HG03196 (cell line): ENCODE results near the gene RHBDF2.
"Not testable (repeated sequence)": the region's sequence is repeated elsewhere in the genome, so short reads cannot be mapped to it uniquely, and the experiment has no call there.

Source experiments
- ATAC-seq: cut with Tn5 transposase; IDR thresholded peaks from one replicate; pipeline ENCODE4 v1.9.1; 2021; ENCODE audit not compliant: unreplicated experiment

Gene RHBDF2

DNA sequence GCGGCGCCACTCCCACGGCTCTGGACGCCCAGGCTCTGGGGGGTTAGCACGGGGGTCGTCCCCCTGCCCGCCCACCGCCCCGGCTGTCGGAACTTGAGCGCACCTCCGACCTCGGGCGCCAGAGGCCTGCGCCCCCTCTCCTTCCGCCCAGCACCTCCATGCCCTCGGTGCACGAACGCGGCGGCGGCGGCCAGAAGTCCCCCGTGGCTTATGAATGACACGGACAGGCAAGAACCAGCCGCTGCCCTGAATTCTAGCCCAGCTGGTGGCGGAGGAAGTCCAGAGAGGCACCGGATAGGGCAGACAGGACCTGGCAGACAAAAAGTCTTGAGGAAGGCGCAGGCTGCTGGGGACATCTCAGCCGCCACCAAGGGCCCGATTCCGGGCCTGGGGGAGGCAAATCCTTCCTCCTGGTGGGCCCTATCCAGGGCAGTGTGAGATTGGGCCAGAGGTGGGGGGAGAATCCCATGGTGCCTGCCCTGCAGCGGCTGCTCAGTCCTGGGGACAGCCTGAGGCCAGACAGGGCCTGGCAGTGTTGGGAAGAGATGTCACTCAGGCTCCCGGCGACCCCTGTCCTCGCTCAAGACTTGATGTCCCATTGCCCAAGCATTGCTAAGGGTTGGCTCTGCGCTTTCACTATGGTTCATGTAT, 37.2 kb upstream of the RHBDF2 start:
- ATAC-seq: no peak

DNA sequence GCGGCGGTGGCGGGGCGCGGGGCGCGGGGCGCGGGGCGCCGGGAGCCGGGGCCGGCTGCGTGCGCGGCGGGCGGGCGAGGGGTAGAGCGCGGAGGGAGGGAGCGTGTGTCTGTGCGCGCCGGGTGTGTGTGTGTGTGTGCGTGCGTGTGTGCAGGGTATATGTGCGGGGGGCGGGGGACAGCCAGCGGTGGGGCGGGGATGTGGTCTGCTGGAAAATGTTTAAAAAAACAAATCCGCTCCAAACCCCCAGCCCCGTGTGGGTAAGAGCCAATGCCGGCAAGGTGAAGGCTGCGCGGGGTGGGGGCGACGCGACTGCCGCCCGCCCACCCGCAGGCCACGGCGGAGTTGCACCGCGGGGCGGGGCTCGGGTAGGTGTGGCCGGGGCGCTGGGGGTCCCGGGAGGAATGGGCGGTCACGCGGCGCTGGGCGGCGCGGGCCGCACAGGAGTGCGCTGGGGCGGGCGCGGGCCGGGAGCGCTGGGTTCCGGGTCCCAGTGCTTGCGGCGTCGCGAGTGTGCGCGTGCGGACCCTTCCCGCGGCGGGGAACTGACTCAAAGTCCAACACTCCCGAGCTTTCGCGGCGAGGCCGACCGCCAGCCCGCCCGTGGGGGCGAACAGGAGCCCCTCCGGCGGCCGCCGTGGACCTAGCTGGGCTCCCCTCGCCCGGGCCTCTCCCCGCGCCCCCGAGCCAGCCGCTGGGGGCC, 36.5 kb upstream of the RHBDF2 start, which contains the start of gene CYGB:
TSS of gene CYGB (minus strand) at position 132 of the 703 bp plus-strand sequence. CDS start 167 bp downstream, outside the sequence.
- ATAC-seq: no peak

DNA sequence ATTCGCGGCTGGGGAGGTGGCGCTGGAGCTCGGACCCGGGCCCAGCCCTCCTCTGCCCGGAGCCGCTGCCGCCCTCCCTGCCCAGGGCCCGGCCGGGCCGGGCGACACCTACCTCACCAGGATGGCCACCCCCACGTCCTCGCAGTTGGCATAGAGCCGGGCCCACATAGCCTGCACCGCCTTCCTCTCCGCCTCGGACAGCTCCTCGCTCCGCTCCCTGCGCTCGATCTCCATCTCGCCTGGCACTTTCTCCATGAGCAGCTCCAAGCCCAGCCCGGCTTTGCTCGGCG, 36.0 kb upstream of the RHBDF2 start:
- ATAC-seq: no peak

DNA sequence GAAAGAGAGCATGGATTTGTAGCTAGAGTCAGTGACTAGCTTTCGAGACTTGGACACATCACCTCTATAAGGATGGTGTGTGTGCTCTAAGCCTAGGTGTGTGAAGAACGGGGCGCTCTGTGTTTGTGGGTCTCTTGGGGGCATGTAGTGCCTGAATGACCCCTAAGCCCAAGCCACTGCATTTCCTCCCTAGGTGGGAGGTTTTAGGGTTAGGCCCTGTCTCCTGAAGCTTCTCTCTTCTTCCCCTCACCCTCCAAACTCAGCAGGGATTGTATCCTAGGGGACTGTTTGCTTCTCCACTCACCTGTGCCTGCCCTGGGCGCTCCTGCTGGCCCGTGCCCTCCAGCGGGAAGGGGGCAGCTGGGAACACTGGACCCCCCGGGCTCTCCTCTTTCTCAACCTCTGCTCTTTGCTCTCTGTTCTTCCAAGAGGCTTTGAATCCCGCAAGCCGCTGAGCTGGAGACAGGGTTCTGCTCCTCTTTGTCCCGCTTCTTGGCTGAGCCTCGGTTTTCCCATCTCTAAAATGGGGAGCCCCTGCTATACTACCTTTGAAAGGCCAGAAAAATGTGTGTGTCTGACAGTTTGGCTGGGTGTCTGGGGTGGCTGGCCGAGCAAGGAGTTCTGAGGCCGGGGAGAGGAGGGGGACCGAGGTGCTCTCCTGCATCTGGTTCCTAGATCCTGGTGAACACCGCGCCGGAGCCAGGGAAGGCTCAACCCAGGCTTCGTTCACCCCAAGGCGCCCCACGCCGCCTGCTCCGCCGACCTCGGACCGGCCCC, 35.5 kb upstream of the RHBDF2 start:
- ATAC-seq: no peak

DNA sequence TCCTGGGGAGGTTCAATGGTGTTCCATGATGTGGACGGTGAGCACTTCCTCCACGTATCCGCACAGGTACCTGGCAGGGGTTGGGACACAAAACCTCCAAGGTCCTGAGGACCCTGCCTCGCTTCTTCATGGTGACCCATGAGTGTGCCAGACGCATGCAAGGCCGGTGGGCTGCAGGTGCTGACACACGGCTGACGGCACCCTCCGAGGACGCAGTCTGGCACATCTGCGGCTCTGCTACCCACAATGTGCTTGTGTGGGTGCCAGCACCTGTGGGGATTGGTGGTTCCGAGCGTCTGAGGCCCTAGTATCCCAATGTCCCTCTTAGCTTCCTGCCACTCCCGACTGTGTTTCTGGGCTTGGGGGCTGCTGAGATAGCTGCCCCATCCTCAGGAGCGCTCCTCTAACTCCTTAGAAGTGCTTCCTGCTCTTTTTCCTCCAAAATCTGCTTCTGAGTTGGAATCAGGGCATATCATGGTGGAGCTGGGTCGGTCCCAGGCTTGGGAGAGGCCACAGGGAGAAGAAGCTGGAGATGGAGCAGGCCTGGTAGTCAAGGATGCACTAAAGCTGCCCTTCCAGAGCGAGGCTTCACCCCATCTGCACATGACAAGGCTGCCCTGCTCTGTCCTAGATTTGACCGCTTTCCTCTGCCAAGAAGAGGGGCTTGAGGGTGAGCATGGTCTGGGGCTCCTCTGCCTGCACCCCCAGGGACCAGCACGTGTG, 34.7 kb upstream of the RHBDF2 start:
- no peak for ATAC-seq

DNA sequence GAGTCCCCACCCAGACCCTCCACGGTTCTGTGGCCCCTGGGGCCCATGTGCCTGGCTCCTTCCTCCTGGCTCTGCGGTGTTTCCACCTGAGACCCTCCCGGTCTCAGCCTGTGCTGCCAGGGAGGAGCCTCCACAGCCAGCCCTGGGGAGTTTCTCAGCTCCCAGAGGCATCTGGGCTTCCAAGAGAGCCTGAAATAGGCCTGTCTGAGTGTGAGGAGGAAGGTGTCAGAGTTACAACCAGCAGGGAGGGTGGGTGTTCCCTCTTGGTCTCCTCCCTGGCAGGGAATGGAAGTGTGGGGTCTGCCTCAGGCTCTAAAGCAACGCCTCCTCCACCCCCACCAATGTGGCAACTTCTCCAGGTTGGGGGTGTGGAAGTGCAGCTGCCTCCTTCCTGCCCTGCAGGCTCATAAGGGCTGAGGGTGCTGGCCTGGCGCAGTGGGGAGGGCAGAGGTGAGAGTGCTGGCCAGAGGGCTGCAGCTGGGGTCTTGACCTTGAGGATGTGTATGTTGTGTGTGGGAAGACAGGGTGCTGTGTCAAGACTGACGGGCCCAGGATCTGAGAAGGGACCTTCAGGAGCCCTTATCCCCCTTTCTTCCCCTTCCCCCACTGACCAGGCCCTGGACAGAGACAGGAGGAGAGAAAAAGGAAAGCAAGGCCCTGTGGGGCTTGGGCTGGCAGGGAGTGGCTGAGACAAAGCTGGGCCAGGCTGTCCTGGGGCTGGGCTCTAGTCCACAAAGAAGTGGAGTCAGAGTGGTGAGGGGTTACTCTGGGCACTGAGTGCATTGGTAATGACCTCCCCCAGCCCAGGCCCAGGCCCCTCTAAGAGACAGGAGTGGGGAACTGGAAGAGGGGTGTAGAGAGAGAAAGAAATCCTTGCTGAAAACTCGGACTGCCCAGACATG, 33.9 kb upstream of the RHBDF2 start:
- ATAC-seq: no peak

DNA sequence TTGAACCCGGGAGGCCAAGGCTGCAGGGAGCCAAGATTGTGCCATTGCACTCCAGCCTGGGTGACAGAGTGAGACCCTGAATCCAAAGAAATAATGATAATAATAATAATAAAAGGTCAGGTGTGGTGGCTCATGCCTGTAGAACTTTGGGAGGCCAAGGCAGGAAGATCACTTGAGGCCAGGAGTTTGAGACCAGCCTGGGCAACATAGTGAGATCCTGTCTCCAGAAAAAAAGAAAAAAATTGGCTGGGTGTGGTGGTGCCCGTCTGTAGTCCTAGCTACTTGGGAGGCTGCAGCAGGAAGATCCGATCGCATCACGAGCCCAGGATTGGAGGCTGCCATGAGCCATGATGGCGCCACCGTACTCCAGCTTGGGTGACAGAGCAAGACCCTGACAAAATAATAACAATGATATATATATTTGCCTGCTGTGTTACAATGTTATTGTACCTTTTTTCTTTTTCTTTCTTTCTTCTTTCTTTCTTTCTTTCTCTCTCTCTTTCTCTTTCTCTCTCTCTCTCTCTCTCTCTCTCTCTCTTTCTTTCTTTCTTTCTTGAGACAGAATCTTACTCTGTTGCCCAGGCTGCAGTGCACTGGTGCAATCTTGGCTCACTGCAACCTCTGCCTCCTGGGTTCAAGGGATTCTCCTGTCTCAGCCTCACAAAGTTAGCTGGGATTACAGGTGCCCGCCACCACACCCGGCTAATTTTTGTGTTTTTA, 32.6 kb upstream of the RHBDF2 start:
- ATAC-seq: not testable (repeated sequence)

DNA sequence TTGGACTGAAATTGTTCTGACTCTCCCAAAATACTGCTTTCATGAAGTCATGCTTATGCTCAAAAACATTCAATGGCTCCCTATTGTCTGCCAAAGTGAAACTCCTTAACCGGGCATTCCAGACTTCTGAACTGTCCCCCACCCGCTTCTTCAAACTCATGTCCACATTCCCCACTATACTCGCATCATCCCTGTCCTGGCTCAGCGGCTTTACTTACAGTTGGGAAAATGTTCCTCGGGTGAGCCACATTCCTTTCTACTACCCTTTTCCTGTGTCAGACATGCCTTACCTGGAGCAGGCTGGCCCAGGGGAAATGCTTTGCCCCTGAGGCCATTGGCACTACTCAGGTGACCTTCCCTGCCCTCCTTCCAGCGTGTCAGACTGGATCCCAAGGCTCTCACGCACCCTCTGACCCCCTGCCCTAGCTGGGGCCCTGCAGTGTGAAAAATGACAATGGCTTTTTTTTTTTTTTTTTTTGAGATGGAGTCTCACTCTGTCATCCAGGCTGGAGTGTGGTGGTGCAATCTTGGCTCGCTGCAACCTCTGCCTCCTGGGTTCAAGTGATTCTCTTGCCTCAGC, 30.9 kb upstream of the RHBDF2 start:
- ATAC-seq: no peak

DNA sequence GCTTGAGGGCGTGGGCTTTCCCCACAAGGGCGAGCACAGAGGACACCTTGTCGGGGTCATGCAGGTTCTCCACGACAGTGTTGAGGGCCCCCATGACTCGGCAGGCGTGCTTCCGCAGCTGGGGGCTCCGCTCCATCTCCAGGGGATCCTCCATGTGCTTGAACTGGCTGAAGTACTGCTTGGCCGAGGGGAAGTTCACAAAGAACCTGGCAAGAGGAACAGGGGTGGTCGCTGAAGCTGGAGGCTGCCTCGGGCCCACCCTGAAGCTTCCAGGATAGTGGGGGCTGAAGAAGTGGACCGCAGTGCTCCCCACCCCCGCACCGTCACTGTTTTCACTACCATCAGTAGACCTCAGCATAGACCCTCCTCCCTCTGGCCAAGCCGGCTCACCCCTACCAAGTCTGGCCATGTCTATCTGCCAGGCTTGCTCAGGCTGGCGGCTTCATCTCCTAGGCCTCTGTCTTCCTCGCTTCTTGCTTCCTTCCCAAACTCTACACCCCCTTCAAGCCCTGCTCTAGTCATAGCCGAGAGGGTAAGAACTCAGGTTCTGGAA, 30.3 kb upstream of the RHBDF2 start:
- no peak for ATAC-seq

DNA sequence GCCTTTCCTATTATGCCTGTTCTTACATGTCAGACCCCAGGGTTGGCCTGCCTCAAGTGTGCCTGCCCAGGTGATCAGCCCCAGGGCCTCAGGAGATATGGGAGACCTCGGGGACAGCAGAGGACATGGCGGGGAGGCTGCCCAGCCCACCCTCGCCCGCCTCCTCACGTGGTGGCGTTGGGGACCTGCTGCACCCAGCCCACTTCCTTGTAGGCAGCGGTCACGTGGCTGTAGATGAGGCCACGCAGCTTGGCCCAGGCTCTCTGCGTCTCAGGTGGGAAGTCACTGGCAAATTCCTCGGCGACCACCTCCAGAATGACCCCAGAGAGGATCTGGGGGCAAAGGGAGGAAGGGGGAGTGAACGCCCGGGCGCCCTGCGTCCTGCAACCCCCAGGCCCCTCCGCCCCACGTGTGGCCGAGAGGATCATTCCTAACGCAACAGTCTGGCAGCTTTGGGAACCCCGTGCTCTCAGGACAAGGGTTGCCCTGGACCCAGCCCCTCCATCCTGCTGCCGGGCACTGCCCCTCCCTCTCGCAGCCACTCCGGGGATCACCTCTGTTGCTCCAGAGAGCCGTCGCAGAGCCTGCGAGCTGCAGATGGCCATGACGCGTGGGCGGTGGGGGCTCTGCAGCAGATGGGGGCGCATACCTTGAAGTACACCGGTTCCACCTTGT, 29.7 kb upstream of the RHBDF2 start:
- ATAC-seq: no peak

DNA sequence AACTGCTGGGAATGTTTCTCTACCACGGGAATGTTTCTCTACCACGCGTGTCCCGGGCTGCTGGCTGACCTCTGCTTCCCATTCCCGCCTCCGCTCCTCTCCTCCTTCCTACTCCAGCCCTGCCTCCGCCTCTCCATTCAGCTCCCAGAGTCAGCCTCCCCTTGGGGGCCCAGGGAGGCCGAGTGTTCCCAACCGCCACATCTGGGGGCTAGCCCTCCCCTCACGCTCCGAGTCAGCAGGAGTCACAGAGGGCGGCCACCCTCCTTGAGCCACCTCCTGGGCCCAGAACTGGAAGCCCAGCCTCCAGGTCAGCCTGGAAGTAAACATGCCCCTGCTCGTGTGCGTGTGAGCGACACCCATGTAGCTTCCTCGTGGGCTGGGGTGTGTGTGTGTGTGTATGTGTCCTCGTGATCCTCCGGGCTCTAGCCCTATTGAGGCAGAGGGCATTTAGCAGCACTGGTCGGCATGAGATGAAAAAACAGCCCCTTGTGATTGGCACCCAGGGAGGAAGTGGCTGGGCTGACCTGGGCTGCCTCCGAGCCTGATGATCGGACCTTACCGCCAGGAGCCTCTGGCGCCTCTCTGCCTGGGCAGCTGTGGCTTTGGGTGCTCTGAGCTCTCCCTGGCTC, 29.0 kb upstream of the RHBDF2 start:
- ATAC-seq: no peak

DNA sequence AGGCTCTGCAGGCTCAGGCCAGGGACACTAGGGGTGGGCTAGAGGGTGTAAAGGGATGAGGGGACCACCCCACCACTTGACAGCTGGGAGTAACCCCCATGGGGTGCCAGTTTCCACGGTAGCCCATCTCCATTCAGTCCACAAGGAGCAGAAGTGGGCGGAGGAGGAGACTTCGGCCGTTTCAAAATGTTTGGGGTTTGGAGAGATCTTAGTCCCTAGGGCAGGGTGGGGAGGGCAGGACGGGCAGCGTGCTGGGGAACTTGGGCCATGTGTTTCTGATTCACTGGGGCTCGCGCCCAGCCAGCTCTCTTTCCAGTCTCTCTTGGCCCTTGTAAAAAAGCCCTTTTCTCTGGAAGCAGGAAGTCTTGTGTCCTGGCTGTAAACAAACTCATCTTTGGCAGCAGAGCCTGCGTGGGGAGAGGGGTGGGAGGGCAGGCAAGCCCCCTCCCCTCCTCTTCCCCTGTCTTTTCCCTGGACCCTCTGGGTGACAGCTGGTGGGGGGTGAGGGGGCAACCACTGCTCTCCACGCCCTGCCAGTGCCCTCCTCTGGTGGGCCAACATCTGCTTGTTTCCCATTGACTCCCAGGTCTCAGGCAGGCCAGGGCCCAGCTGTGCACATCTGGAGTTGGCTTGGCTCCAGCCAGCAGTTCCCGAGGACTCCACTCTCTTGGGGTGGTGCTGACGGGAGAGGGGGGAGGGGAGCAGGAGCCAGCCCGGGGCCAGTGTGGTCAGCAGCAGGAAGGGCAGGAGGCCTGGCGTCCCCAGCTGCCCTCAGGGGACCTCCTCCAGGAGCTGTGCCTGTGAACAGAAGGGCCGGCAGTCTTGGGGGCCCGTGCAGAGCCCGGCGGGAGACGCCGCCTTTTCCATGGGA, 28.2 kb upstream of the RHBDF2 start:
- no peak for ATAC-seq

DNA sequence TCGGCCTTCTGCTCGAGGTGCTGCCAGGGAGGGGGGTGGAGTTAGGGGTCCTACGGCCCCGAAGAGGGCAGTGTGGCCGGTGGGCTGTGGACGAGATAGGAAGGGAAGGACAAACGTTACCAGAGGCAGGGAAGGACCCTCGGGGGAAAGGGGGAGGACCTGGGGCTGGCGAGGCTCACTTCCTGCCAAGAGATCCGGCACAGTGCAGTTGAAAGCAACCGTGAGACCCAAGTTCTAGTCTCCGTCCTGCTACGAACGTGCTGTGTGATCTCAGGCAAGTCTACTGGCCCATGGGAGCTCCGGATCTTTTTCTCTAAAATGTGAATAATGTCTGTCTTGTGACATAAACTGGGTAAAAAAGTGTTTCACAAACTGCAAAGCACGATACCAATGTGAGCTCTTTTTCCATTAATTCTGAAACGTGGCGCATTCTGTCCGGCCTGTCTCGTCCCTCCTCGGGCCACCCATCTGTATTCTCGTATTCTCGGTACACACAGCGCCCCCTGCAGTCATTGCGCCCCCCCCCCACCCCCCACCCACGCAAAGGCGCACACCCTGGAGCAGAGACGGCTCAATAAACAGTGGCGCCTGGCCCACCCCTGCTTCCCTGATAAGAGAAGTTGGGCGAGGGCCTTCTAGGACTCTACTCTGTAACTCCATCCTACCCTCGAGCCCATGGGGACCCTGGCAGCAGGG, 27.5 kb upstream of the RHBDF2 start:
- no peak for ATAC-seq

DNA sequence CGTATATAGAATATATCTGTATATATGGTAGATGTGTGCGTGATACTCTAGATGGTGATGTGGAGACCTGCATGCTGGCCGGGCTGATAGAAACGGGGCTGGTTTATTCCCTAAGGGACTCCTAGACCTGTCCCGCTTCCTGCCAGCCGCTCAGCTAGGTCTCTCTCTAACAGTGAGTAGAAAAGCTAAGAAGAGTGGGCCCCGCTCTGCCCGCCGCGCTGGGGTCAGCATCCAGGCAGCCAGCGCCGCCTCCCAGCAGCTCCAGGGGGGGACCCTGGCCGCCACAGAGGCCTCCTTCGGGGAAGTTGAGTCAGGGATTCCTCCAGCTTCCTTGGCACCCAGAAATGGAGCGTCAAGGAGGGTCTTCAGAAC, 26.9 kb upstream of the RHBDF2 start:
- ATAC-seq: peak; percentile 44

DNA sequence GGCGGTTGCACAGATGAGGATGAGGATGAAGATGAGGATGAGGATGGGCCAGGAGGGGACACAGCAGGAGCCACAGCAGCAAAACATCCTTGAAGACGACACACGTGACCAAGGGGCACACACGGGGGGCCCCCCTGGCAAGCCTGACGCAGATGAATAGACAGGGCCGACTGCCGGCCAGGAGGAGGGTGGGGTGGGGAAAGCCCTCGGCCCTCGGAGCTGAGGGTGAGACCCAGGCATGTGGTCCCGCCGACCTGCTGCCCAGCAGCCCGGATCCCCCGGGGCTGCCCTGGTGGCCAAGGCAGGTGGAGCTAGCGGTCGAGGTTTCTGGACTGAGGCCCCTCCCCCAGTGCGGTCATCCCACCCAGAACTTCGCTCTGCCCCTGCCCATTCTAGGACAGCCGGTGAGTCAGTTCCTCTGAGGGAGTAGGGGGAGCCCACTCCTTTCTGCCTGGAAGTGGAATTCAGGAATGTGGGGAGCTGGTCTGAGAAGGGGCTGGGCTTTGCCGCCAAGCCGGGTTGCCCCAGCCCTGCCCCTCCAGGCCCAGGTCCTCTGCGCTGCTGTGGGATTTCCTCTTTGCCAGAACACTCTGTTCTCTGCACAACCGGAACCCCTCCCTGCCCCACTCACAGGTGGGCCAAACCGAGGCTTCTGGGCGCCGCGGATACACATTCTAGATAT, 26.3 kb upstream of the RHBDF2 start:
- peak; percentile 57 for ATAC-seq

DNA sequence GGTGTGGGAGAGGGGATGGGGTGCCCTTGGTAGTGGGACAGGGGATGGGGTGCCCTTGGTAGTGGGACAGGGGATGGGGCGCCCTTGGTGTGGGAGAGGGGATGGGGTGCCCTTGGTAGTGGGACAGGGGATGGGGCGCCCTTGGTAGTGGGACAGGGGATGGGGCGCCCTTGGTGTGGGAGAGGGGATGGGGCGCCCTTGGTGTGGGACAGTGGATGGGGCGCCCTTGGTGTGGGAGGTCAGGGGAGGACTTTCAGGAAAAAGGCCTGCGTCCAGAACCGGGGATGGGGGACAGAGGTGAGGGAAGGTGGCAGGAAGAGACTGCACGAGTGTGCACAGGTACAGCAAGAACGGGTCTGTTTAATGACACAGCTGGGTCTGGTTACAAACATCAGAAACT, 25.8 kb upstream of the RHBDF2 start:
- ATAC-seq: not testable (repeated sequence)
